Uterus (tissue), 4 donors: ENCODE results near the gene UPF2. TPM values are rescaled to one million over a fixed set of nuclear protein-coding genes. Genes with fewer than 3 reads are reported as not detected.
A peak's percentile ranks its signal among the peaks of the same experiment; 100 is the strongest.

Source experiments
- DNase-seq, 2 donors: peaks; one replicate each; pipeline ENCODE4 v3.0.0-alpha.2; 2019 to 2020
- H3K27ac ChIP-seq, 2 donors: fragments of 200-600 bp; sonication (generic); 1 replicate in 1 of 2; 2 replicates in 1 of 2; pipeline ENCODE4 v1.5.1; 2016 to 2018
- H3K27me3 ChIP-seq, 2 donors: fragments of 200-600 bp; sonication (generic); one replicate each; pipeline ENCODE4 v1.5.1; 2018 to 2019; ENCODE audit warnings: control low read depth in 1 of 2
- H3K36me3 ChIP-seq, 2 donors: fragments of 200-600 bp; sonication (generic); one replicate each; pipeline ENCODE4 v1.5.1; 2019; ENCODE audit warnings: control low read depth in 1 of 2
- H3K4me1 ChIP-seq, 2 donors: fragments of 200-600 bp; sonication (generic); one replicate each; pipeline ENCODE4 v1.5.1; 2018 to 2019; ENCODE audit warnings: control low read depth in 1 of 2
- H3K4me3 ChIP-seq, 2 donors: fragments of 200-600 bp; sonication (generic); 1 replicate in 1 of 2; 2 replicates in 1 of 2; pipeline ENCODE4 v1.5.1; 2018 to 2019; ENCODE audit warnings: mild to moderate bottlenecking in 1 of 2
- H3K9me3 ChIP-seq, 2 donors: fragments of 200-600 bp; sonication (generic); one replicate each; pipeline ENCODE4 v1.5.1; 2019; ENCODE audit warnings: control low read depth in 1 of 2
- POLR2A ChIP-seq, 2 donors: fragments of 450-650 bp; IDR thresholded peaks; one replicate each; pipeline ENCODE4 v1.6.1; 2016; ENCODE audit warnings: antibody characterized with exemption in 2 of 2, mild to moderate bottlenecking in 1 of 2, moderate library complexity in 1 of 2
- intact Hi-C: fragments of 100-400 bp; cut with DNase I; formaldehyde crosslinking; loops from one replicate; pipeline ENCODE4 v1.15.1; 2023; ENCODE audit warnings: low total_unique reads
- total RNA-seq, 4 donors: library from RNA; depleted of rRNA in 3 of 4; stranded (reverse); fragments of >200 nt in 3 of 4; gene quantifications; one replicate each; pipeline versions ENCODE4 v1.1.0 to v1.2.4, GENCODE V29; 2014 to 2023
- TF ChIP-seq, protein P1 (sequence below), 4 experiments: fragments of 200-600 bp in 2 of 4; fragments of 450-650 bp in 2 of 4; sonication (generic) in 2 of 4; IDR thresholded peaks; one replicate each; pipeline ENCODE4 v1.5.1; 2016 to 2019; ENCODE audit warnings: antibody characterized with exemption in 4 of 4, mild to moderate bottlenecking in 2 of 4, moderate library complexity in 1 of 4
- donor health status: DM: yes; HTN: yes; CAD: no.

UPF2 gene
- total RNA-seq, 4 donors from 2014 or later, result 17.4 to 35.7 (median 28.0) TPM

DNA sequence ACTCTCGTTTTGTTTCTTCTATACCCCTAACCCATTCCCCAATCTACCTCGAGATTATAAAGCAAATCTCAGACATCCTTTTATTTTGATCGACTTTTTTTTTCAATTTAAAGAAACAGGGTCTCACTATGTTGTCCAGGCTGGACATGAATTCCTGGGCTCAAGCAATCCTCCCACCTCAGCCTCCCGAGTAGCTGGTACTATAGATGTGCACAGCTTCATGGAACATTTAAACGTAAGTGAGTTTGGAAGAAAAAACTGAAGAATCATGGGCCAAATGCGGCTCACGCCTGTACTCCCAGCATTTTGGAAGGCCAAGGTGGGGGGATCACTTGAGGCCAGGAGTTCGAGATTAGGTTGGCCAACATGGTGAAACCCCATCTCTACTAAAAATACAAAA, 96.0 kb downstream of the UPF2 start:
- no peaks in the 10 kb centered on the region for H3K9me3 ChIP-seq
- no peaks in the 10 kb centered on the region for H3K4me1 ChIP-seq
- no peaks in the 10 kb centered on the region for H3K27me3 ChIP-seq
- DNase-seq, result no peak
- intact Hi-C loops, result no loop called here
- no peak for TF ChIP-seq POLR2A (IDR thresholded peaks at IDR 0.05)
- TF ChIP-seq, protein P1, sequence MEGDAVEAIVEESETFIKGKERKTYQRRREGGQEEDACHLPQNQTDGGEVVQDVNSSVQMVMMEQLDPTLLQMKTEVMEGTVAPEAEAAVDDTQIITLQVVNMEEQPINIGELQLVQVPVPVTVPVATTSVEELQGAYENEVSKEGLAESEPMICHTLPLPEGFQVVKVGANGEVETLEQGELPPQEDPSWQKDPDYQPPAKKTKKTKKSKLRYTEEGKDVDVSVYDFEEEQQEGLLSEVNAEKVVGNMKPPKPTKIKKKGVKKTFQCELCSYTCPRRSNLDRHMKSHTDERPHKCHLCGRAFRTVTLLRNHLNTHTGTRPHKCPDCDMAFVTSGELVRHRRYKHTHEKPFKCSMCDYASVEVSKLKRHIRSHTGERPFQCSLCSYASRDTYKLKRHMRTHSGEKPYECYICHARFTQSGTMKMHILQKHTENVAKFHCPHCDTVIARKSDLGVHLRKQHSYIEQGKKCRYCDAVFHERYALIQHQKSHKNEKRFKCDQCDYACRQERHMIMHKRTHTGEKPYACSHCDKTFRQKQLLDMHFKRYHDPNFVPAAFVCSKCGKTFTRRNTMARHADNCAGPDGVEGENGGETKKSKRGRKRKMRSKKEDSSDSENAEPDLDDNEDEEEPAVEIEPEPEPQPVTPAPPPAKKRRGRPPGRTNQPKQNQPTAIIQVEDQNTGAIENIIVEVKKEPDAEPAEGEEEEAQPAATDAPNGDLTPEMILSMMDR (IDR thresholded peaks at IDR 0.05), result no peak
- no peak overlapping the region for H3K4me3 ChIP-seq
- no peaks in the 10 kb centered on the region for H3K36me3 ChIP-seq
- no peak overlapping the region for H3K27ac ChIP-seq

DNA sequence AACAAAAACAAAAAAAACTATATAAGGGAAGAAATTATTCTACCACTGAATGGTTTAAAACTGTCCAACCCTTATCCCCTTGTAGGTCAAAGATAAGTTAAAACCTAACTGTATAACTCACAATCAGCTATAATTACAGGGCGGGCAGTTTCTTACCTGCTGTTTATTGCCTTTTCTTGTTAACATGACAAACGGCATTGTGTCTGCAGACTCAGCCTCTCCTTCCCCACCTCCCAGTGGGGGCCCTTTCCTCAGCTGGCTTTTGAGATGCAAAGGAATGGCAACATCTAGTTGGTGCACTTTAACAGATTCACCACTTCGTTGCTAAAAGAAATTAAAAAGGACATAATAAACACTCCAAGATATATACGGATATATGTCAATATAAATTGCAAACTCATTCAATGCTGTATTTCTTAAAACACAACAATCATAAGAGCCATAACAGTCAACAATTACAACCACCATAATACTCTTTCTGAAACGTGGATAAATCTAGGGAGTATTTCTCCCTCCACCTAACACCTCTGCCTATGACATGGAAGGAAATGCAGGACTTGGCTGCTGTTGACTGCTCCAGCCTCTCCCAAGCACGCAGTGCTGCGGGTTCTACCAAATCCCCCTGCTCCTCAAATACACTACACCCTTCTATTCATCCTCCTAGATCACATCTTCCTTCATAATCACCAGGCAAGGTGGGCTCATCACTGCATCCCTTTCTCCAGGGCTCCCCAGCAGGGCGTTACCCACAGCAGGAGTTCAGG, 106.0 kb downstream of the UPF2 start:
- Histone ChIP-seq H3K4me1 (no peaks in the 10 kb centered on the region), H3K4me3 (no peak overlapping the region), H3K27ac (no peak overlapping the region), H3K9me3 (no peaks in the 10 kb centered on the region), H3K27me3 (no peaks in the 10 kb centered on the region), H3K36me3 (no peaks in the 10 kb centered on the region)
- intact Hi-C loops, result no loop called here
- TF ChIP-seq POLR2A (IDR thresholded peaks at IDR 0.05), result no peak
- DNase-seq, result no peak

DNA sequence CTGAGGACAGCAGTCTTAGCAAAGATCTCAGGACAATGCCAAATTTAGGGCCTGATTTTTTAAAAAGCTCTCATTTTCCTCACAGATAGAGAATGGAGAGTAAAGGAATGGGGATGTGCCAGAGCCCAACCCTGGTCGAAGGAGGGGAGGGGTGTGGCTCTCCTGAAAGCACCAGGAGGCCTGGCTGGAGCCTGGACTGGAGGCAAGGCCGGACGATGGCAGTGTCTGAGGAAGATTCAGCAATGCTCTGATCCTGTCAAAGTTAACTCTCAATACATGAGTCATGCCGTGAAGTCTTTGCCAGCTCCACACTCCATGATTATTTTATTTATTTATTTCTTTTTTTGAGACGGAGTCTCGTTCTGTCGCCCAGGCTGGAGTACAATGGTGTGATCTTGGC, 108.3 kb downstream of the UPF2 start:
- H3K27ac ChIP-seq, result peak overlapping the region; percentile 10 to 11

DNA sequence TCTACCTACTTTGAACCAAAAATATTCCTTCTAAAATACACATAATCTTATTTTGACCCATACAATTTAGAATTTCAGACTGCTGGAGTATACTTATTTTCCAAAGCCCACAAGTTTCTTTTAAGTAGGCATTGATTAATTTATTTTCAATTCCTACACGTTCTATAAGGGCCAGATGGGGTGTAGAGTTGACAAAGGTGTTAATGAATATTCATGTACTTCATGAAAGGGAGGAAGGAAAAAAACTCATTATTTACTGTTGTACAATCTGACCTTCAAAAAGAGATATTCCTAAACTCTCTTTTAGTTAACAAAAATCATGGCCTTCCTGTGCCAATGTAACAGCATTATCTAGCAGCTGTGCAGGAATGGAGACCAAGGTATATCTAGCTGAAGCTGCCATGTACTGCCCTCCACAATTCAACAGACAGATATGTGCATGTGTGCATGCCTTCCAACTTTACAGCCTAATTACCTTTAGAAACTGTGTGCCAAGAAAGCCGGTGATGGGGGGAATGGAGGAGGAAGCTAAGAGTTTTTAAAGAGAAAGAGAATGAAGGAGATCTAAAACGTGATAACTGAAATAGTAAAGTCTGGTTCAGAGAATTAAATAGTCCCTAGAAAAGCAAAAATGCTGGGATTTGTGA, 108.9 kb downstream of the UPF2 start:
- no peak overlapping the region for H3K4me3 ChIP-seq
- no peak for DNase-seq
- no peaks in the 10 kb centered on the region for H3K9me3 ChIP-seq
- peak overlapping the region in 1 of 2 donors; percentile 10 for H3K27ac ChIP-seq
- H3K27me3 ChIP-seq, result no peaks in the 10 kb centered on the region
- H3K36me3 ChIP-seq, result no peaks in the 10 kb centered on the region
- no peaks in the 10 kb centered on the region for H3K4me1 ChIP-seq
- TF ChIP-seq POLR2A (IDR thresholded peaks at IDR 0.05), result no peak
- TF ChIP-seq, protein P1 (IDR thresholded peaks at IDR 0.05), result no peak
- intact Hi-C loops, result no loop called here

More for the DNA sequence above, 108.3 kb downstream of the UPF2 start:
- Histone ChIP-seq H3K4me3 (no peak overlapping the region), H3K4me1 (no peaks in the 10 kb centered on the region), H3K36me3 (no peaks in the 10 kb centered on the region), H3K9me3 (no peaks in the 10 kb centered on the region), H3K27me3 (no peaks in the 10 kb centered on the region)
- intact Hi-C loops, result no loop called here
- TF ChIP-seq, protein P1 (IDR thresholded peaks at IDR 0.05), result no peak
- TF ChIP-seq POLR2A (IDR thresholded peaks at IDR 0.05), result no peak
- no peak for DNase-seq

DNA sequence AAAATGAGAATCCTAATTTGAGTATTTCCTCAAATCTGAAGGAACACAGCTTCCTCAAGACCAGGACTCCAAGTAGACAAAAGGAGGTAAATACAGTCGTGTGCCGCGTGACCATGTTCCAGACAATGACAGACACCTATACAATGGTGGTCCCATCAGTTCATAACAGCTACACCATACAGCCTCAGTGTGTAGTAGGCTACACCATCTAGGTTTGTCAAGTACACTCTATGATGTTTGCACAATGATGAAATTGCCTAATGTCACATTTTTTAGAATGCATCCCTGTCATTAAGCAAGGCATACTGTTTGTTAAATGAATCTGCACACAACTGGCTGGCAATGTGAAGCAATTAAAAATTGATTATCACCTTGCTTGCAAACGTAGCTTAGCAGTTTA, 111.6 kb downstream of the UPF2 start:
- no peak overlapping the region for H3K4me3 ChIP-seq
- H3K27ac ChIP-seq, result no peak overlapping the region
- H3K36me3 ChIP-seq, result no peaks in the 10 kb centered on the region
- intact Hi-C loops, result no loop called here
- no peaks in the 10 kb centered on the region for H3K9me3 ChIP-seq
- H3K4me1 ChIP-seq, result no peaks in the 10 kb centered on the region
- TF ChIP-seq POLR2A (IDR thresholded peaks at IDR 0.05), result no peak
- TF ChIP-seq, protein P1 (IDR thresholded peaks at IDR 0.05), result no peak
- no peaks in the 10 kb centered on the region for H3K27me3 ChIP-seq
- DNase-seq, result no peak
